GM12878 (cell line): ENCODE results near the gene GID4. TPM values are rescaled to one million over a fixed set of nuclear protein-coding genes. Genes with fewer than 3 reads are reported as not detected.

Source experiments
- ATAC-seq: fragments of 200-7000 bp; cut with Tn5 transposase; 3 replicates; pipeline ENCODE4 v1.9.1; 2020; ENCODE audit warnings: mild to moderate bottlenecking, moderate library complexity
- BruUV-seq: library from RNA; stranded (reverse); fragments of 400-500 nt; replicated peaks from 2 replicates; lab custom pipeline; 2021; lab: Mats Ljungman, UMichigan
- CTCF ChIA-PET: fragments of 300-600 bp; sonication (Branson Sonifier 250); formaldehyde crosslinking; extraction: SDS; loops from one replicate; lab custom pipeline; 2021; ENCODE audit warnings: inconsistent platforms; lab: Yijun Ruan, JAX
- POLR2A ChIA-PET: fragments of 350-600 bp; formaldehyde crosslinking; extraction: SDS; loops from one replicate; lab custom pipeline; 2021; ENCODE audit warnings: inconsistent platforms; lab: Charles Lee
- RAD21 ChIA-PET: fragments of 300-600 bp; sonication (Branson Sonifier 250); formaldehyde crosslinking; loops from one replicate; lab custom pipeline; 2023; ENCODE audit warnings: antibody characterized with exemption; ENCODE audit not compliant: unreplicated experiment; lab: Charles Lee
- SMC1A ChIA-PET: fragments of 300-600 bp; sonication (Branson Sonifier 250); formaldehyde crosslinking; loops from one replicate; lab custom pipeline; 2023; ENCODE audit not compliant: unreplicated experiment, uncharacterized antibody; lab: Charles Lee
- DNase-seq: peaks from one replicate; pipeline ENCODE4 v3.0.0-alpha.2; 2011; ENCODE audit warnings: low read depth, low spot score
- FAIRE-seq: peaks from 3 replicates; lab custom pipeline; 2011; peaks lifted over from hg19 to GRCh38; lab: Jason Lieb, UNC
- H2AFZ ChIP-seq: 2 replicates; pipeline ENCODE4 v1.6.0; 2011; ENCODE audit warnings: low read depth, low read length, control low read depth; ENCODE audit not compliant: control insufficient read depth
- H3K27ac ChIP-seq: 2 replicates; pipeline ENCODE4 v1.5.1; 2011; ENCODE audit warnings: control low read depth; ENCODE audit not compliant: control insufficient read depth, insufficient read depth
- H3K27me3 ChIP-seq, 2 experiments: replicated peaks in 1 of 2; 2 replicates each; pipeline versions ENCODE4 v1.6.0 to v1.6.1; 2011; ENCODE audit warnings: low read length in 1 of 2; ENCODE audit not compliant: control insufficient read depth in 2 of 2, insufficient read depth in 2 of 2
- H3K36me3 ChIP-seq, 2 experiments: 2 replicates each; pipeline ENCODE4 v1.5.1; 2011; ENCODE audit warnings: low read length in 1 of 2; ENCODE audit not compliant: control insufficient read depth in 2 of 2, insufficient read depth in 2 of 2
- H3K4me1 ChIP-seq: 2 replicates; pipeline ENCODE4 v1.6.1; 2011; ENCODE audit warnings: mild to moderate bottlenecking, low read length, moderate library complexity, mixed read lengths; ENCODE audit not compliant: control insufficient read depth, insufficient read depth
- H3K4me2 ChIP-seq: 2 replicates; pipeline ENCODE4 v1.6.0; 2011; ENCODE audit warnings: control low read depth; ENCODE audit not compliant: control insufficient read depth, insufficient read depth
- H3K4me3 ChIP-seq: fragments of 200-600 bp; sonication (generic); 2 replicates; pipeline ENCODE4 v1.5.1; 2016
- H3K79me2 ChIP-seq: 2 replicates; pipeline ENCODE4 v1.6.0; 2011; ENCODE audit warnings: low read length; ENCODE audit not compliant: control insufficient read depth, insufficient read depth
- H3K9ac ChIP-seq: 2 replicates; pipeline ENCODE4 v1.8.0; 2011; ENCODE audit warnings: low read length, control low read depth, mixed read lengths; ENCODE audit not compliant: control insufficient read depth, insufficient read depth
- H3K9me3 ChIP-seq: replicated peaks from 3 replicates; pipeline ENCODE4 v1.5.1; 2011; ENCODE audit warnings: mild to moderate bottlenecking, low read length; ENCODE audit not compliant: control insufficient read depth, insufficient read depth
- H4K20me1 ChIP-seq: 2 replicates; pipeline ENCODE4 v1.6.0; 2011; ENCODE audit not compliant: control insufficient read depth, insufficient read depth
- BRCA1 ChIP-seq: IDR thresholded peaks from 2 replicates; pipeline ENCODE4 v1.6.1; 2011; ENCODE audit warnings: low read depth, low read length, improper control_type of control experiment
- CBX5 ChIP-seq: sonication (generic); IDR thresholded peaks from 2 replicates; pipeline ENCODE4 v1.6.1; 2016; ENCODE audit warnings: low read depth, moderate library complexity, mild to moderate bottlenecking, inconsistent platforms
- ELK1 ChIP-seq: IDR thresholded peaks from 2 replicates; pipeline ENCODE4 v1.6.1; 2012; ENCODE audit warnings: low read depth, low read length, improper control_type of control experiment
- GATAD2B ChIP-seq: fragments of 450-650 bp; conservative IDR thresholded peaks from 2 replicates; pipeline ENCODE4 v1.6.1; 2017; ENCODE audit warnings: low read depth, mild to moderate bottlenecking, moderate library complexity
- HCFC1 ChIP-seq: fragments of 150-350 bp; IDR thresholded peaks from 2 replicates; pipeline ENCODE4 v1.6.1; 2014; ENCODE audit warnings: low read length
- HDAC2 ChIP-seq: fragments of 200-600 bp; sonication (generic); IDR thresholded peaks from 2 replicates; pipeline ENCODE4 v1.6.1; 2017
- IKZF1 ChIP-seq: fragments of 450-650 bp; conservative IDR thresholded peaks from 2 replicates; pipeline ENCODE4 v1.6.1; 2017; ENCODE audit warnings: antibody characterized with exemption, mild to moderate bottlenecking
- KLF5 ChIP-seq: fragments of 450-650 bp; IDR thresholded peaks from 2 replicates; pipeline ENCODE4 v1.6.1; 2014; ENCODE audit warnings: mild to moderate bottlenecking; ENCODE audit not compliant: partially characterized antibody
- NBN ChIP-seq: fragments of 450-650 bp; IDR thresholded peaks from 2 replicates; pipeline ENCODE4 v1.6.1; 2016
- NFXL1 ChIP-seq: fragments of 450-650 bp; IDR thresholded peaks from 2 replicates; pipeline ENCODE4 v1.6.1; 2017; ENCODE audit warnings: antibody characterized with exemption, mild to moderate bottlenecking, borderline replicate concordance
- NR2C1 ChIP-seq: fragments of 450-650 bp; IDR thresholded peaks from 2 replicates; pipeline ENCODE4 v1.6.1; 2017; ENCODE audit warnings: antibody characterized with exemption, mild to moderate bottlenecking, moderate library complexity
- NR2F1 ChIP-seq: fragments of 450-650 bp; conservative IDR thresholded peaks from 2 replicates; pipeline ENCODE4 v1.6.1; 2017; ENCODE audit warnings: mild to moderate bottlenecking
- PKNOX1 ChIP-seq: fragments of 450-650 bp; IDR thresholded peaks from 2 replicates; pipeline ENCODE4 v1.6.1; 2016; ENCODE audit warnings: mild to moderate bottlenecking
- POLR2AphosphoS5 ChIP-seq: IDR thresholded peaks from 2 replicates; pipeline ENCODE4 v1.6.1; 2011; ENCODE audit warnings: mild to moderate bottlenecking, low read length, inconsistent platforms
- POU2F2 ChIP-seq: IDR thresholded peaks from 3 replicates; pipeline ENCODE4 v1.6.1; 2011; ENCODE audit warnings: low read depth, mild to moderate bottlenecking, low read length, borderline replicate concordance
- RUNX3 ChIP-seq: IDR thresholded peaks from 2 replicates; pipeline ENCODE4 v1.6.1; 2012; ENCODE audit warnings: low read length, inconsistent platforms
- TBL1XR1 ChIP-seq: IDR thresholded peaks from 2 replicates; pipeline ENCODE4 v1.6.1; 2012; ENCODE audit warnings: low read depth, low read length, improper control_type of control experiment
- ZBTB40 ChIP-seq: fragments of 450-650 bp; IDR thresholded peaks from 2 replicates; pipeline ENCODE4 v1.6.1; 2016; ENCODE audit warnings: mild to moderate bottlenecking, moderate library complexity, borderline replicate concordance
- ZNF217 ChIP-seq: fragments of 450-650 bp; IDR thresholded peaks from 2 replicates; pipeline ENCODE4 v1.6.1; 2017; ENCODE audit warnings: antibody characterized with exemption, mild to moderate bottlenecking
- WGBS: methylation state at CpG from one replicate; pipeline ENCODE4 v1.1.6; 2016; ENCODE audit warnings: low lambda C conversion rate; ENCODE audit not compliant: insufficient replicate concordance, insufficient coverage; ENCODE audit errors: missing lambda C conversion rate; 5-methylcytosine and 5-hydroxymethylcytosine counted together
- in situ Hi-C: fragments of 300-500 bp; cut with MboI; formaldehyde crosslinking; loops from 9 replicates; pipeline ENCODE4 v1.14.3; 2018; ENCODE audit warnings: mixed read lengths
- intact Hi-C: fragments of 100-400 bp; cut with micrococcal nuclease; formaldehyde crosslinking; loops from one replicate; pipeline ENCODE4 v1.14.2; 2022; ENCODE audit not compliant: unreplicated experiment
- polyA plus RNA-seq, 11 experiments: library from polyadenylated mRNA; depleted of rRNA in 4 of 11; unstranded in 6 of 11; stranded (reverse) in 5 of 11; fragments of >200 nt; fragmentation: Nextera tagmentation in 4 of 11; fragmentation: Illumina TruSeq in 1 of 11; extraction: Ambion mirVana in 4 of 11; extraction: Trizol in 1 of 11; gene quantifications; 1 replicate in 1 of 11; 2 replicates in 10 of 11; pipeline versions ENCODE4 v1.2.1 to v1.2.3, GENCODE V29; 2011 to 2016; ENCODE audit warnings: inconsistent platforms in 2 of 11, missing spikeins in 2 of 11, low read depth in 1 of 11
- total RNA-seq, 4 experiments: library from RNA; depleted of rRNA in 3 of 4; stranded (reverse); fragments of >200 nt in 3 of 4; fragmentation: Illumina TruSeq in 1 of 4; extraction: Trizol in 1 of 4; gene quantifications; 2 replicates each; pipeline versions ENCODE4 v1.2.1 to v1.2.3, GENCODE V29; 2013 to 2021

The GID4 gene
- total and polyA plus RNA-seq, 10 of the 15 experiments (the other 5 are each of a cell fraction or from before 2014, with no cell fraction given), result 0.93 to 7.3 (median 3.6) TPM

- TF ChIP-seq PKNOX1 (no peak), GATAD2B (no peak), TBL1XR1 (no peak), ELK1 (no peak), NR2C1 (no peak), ZNF217 (no peak)
- TF ChIP-seq, all 136 proteins: peak for 0
Measured at GRCh38 chr17:18028952-18029540, 10.2 kb upstream of the GID4 start (continued).

- in situ Hi-C loops, result loop anchor here (5.0 kb wide), 3 partner anchors 140 to 355 kb away; no protein-coding TSS in a partner anchor
- Histone ChIP-seq H3K27ac (no peak overlapping the region), H2AFZ (no peak overlapping the region)
- ChIA-PET SMC1A (no interaction called here), CTCF (interaction anchor here (0.6 to 5.2 kb wide), 8 partner anchors 39 to 169 kb away, joined by 3 to 73 read pairs (median 5); partner anchors contain the start of genes DRC3 and TOM1L2), POLR2A (interaction anchor here (1.5 kb wide), 1 partner anchor 113 kb away, joined by 3 read pairs; no protein-coding TSS in a partner anchor)
- TF ChIP-seq NBN, result no peak
- TF ChIP-seq HCFC1, result no peak
- no peak for TF ChIP-seq POU2F2
- TF ChIP-seq CBX5, result no peak
- TF ChIP-seq KLF5, result no peak
- TF ChIP-seq HDAC2, result no peak
- no peak for TF ChIP-seq BRCA1
- no peak for TF ChIP-seq IKZF1
- TF ChIP-seq POLR2AphosphoS5, result no peak
- TF ChIP-seq NR2F1, result no peak
- TF ChIP-seq NFXL1, result no peak
- TF ChIP-seq RUNX3, result no peak
- TF ChIP-seq ZBTB40, result no peak
- TF ChIP-seq, all 136 proteins: peak for 0
- no peak for FAIRE-seq
- H3K9me3 ChIP-seq, result no peaks in the 10 kb centered on the region
- intact Hi-C loops, result loop anchor here (2.0 kb wide), 2 partner anchors 141 to 349 kb away; no protein-coding TSS in a partner anchor
- DNase-seq, result no peak
- H3K4me3 ChIP-seq, result no peak overlapping the region
- no TSS peak for BruUV-seq
- H3K4me1 ChIP-seq, result peaks cover 8% of the 10 kb centered on the region
- RAD21 ChIA-PET, result interaction anchor here (1.3 to 2.8 kb wide), 6 partner anchors 44 to 140 kb away, joined by 3 to 14 read pairs (median 9); no protein-coding TSS in a partner anchor
- H3K27me3 ChIP-seq, result no peaks in the 10 kb centered on the region; a peak in 1 of 4 replicates
- peaks cover 4 to 5% of the 10 kb centered on the region in 2 experiments; a peak in 3 of 4 replicates for H3K36me3 ChIP-seq
- no peak overlapping the region for H3K4me2 ChIP-seq
- ATAC-seq, result no peak
- 0% methylated on average over 2 of the region's 2 CpGs for WGBS
- H3K9ac ChIP-seq, result no peak overlapping the region
- peaks cover 3% of the 10 kb centered on the region for H3K79me2 ChIP-seq
- H4K20me1 ChIP-seq, result no peaks in the 10 kb centered on the region
Measured at GRCh38 chr17:18031955-18032354, 7.3 kb upstream of the GID4 start.
